Panc1 (cell line): ENCODE data around the gene SPARCL1. TPM values are rescaled to one million over a fixed set of nuclear protein-coding genes. Genes with fewer than 3 reads are reported as not detected.

Source experiments
- ATAC-seq: fragments of 200-7000 bp; cut with Tn5 transposase; 2 replicates; pipeline ENCODE4 v1.9.1; 2020; ENCODE audit warnings: mild to moderate bottlenecking, moderate library complexity
- BruUV-seq: library from RNA; stranded (reverse); fragments of 400-500 nt; replicated peaks from 2 replicates; lab custom pipeline; 2021; lab: Mats Ljungman, UMichigan
- CTCF ChIA-PET: fragments of 300-600 bp; sonication (Branson Sonifier 250); formaldehyde crosslinking; loops from one replicate; lab custom pipeline; 2022; ENCODE audit warnings: antibody characterized with exemption; lab: Charles Lee
- POLR2A ChIA-PET: fragments of 300-600 bp; sonication (Branson Sonifier 250); formaldehyde crosslinking; loops from one replicate; lab custom pipeline; 2022; ENCODE audit warnings: antibody characterized with exemption; lab: Charles Lee
- DNase-seq: peaks from one replicate; pipeline ENCODE4 v3.0.0-alpha.2; 2010; ENCODE audit warnings: low read depth, low spot score
- H3K27ac ChIP-seq: 2 replicates; pipeline ENCODE4 v1.5.1; 2011; ENCODE audit warnings: mild to moderate bottlenecking, low read length, inconsistent platforms
- H3K27me3 ChIP-seq: fragments of 200-500 bp; sonication (Bioruptor generic); 2 replicates; pipeline ENCODE4 v1.6.0; 2014; ENCODE audit warnings: low read length, inconsistent platforms; ENCODE audit not compliant: control insufficient read depth, insufficient read depth
- H3K36me3 ChIP-seq: fragments of 200-500 bp; sonication (Bioruptor generic); 2 replicates; pipeline ENCODE4 v1.5.1; 2014; ENCODE audit warnings: inconsistent platforms, mild to moderate bottlenecking, low read length, moderate library complexity; ENCODE audit not compliant: control insufficient read depth, insufficient read depth
- H3K4me1 ChIP-seq: 2 replicates; pipeline ENCODE4 v1.5.1; 2011; ENCODE audit warnings: inconsistent platforms, mild to moderate bottlenecking, low read length, moderate library complexity; ENCODE audit not compliant: control insufficient read depth, insufficient read depth
- H3K4me3 ChIP-seq, 2 experiments: 2 replicates each; pipeline ENCODE4 v1.5.1; 2011 to 2012; ENCODE audit warnings: low read depth in 2 of 2, low read length in 2 of 2, mild to moderate bottlenecking in 2 of 2, inconsistent platforms in 1 of 2, moderate library complexity in 1 of 2
- H3K9me3 ChIP-seq: fragments of 200-500 bp; sonication (Bioruptor generic); 2 replicates; pipeline ENCODE4 v1.5.1; 2014; ENCODE audit warnings: low read depth, mild to moderate bottlenecking, inconsistent platforms, low read length, moderate library complexity; ENCODE audit not compliant: control insufficient read depth, insufficient read depth
- POLR2AphosphoS5 ChIP-seq: IDR thresholded peaks from 2 replicates; pipeline ENCODE4 v1.6.1; 2012; ENCODE audit warnings: mild to moderate bottlenecking, low read depth, low read length, moderate library complexity
- SIN3A ChIP-seq: IDR thresholded peaks from 2 replicates; pipeline ENCODE4 v1.6.1; 2012; ENCODE audit warnings: low read depth, mild to moderate bottlenecking, low read length, moderate library complexity, borderline replicate concordance; ENCODE audit not compliant: insufficient read depth
- TCF7L2 ChIP-seq: IDR thresholded peaks from 2 replicates; pipeline ENCODE4 v1.6.1; 2011; ENCODE audit warnings: mild to moderate bottlenecking, low read depth, low read length, inconsistent platforms
- in situ Hi-C: cut with HindIII; loops from 2 replicates; pipeline ENCODE4 v1.10.0; 2016; ENCODE audit warnings: low sequenced_read_pairs, low pct_unique_long_range_greater_than_20kb
- intact Hi-C: fragments of 100-400 bp; cut with micrococcal nuclease; formaldehyde crosslinking; loops from one replicate; pipeline ENCODE4 v1.10.0; 2022; ENCODE audit not compliant: unreplicated experiment
- total RNA-seq: library from RNA; stranded (reverse); gene quantifications from one replicate; pipeline ENCODE4 v1.2.1, GENCODE V29; 2021; ENCODE audit not compliant: unreplicated experiment
- TF ChIP-seq, protein P1 (sequence below): fragments of 450-650 bp; IDR thresholded peaks from 2 replicates; pipeline ENCODE4 v1.5.1; 2017; ENCODE audit warnings: mild to moderate bottlenecking
- TF ChIP-seq, protein P2 (sequence below), 2 experiments: IDR thresholded peaks; 2 replicates each; pipeline ENCODE4 v1.6.1; 2011 to 2012; ENCODE audit warnings: low read depth in 2 of 2, control low read depth in 1 of 2, low read length in 1 of 2, mild to moderate bottlenecking in 1 of 2, moderate library complexity in 1 of 2; ENCODE audit not compliant: insufficient read depth in 1 of 2

Gene SPARCL1
- total RNA-seq, 1 experiment from 2014 or later, result 0.57 TPM

DNA sequence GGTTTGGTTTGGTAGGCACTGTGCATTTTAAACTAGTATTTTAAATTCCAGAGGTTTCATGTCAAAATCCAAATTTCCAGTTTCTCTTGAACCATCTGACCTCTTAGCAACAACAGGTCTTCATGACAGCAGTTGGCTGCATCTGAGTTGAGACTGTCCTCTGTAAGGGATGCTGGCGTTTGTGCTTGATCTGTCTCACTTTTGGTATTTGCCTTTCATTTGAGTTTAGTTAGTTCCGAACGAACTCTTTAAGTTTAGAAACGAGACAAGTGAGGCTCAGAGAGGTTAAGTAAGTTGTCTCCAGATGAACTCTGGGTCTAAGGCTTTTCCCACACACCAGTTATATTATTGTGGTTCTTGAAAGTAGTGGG is 29.1 kb downstream of the SPARCL1 start:
- no peak for TF ChIP-seq SIN3A
- TF ChIP-seq, protein P1, sequence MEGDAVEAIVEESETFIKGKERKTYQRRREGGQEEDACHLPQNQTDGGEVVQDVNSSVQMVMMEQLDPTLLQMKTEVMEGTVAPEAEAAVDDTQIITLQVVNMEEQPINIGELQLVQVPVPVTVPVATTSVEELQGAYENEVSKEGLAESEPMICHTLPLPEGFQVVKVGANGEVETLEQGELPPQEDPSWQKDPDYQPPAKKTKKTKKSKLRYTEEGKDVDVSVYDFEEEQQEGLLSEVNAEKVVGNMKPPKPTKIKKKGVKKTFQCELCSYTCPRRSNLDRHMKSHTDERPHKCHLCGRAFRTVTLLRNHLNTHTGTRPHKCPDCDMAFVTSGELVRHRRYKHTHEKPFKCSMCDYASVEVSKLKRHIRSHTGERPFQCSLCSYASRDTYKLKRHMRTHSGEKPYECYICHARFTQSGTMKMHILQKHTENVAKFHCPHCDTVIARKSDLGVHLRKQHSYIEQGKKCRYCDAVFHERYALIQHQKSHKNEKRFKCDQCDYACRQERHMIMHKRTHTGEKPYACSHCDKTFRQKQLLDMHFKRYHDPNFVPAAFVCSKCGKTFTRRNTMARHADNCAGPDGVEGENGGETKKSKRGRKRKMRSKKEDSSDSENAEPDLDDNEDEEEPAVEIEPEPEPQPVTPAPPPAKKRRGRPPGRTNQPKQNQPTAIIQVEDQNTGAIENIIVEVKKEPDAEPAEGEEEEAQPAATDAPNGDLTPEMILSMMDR, result no peak
- no peak for TF ChIP-seq TCF7L2
- TF ChIP-seq POLR2AphosphoS5, result no peak
- TF ChIP-seq, protein P2, sequence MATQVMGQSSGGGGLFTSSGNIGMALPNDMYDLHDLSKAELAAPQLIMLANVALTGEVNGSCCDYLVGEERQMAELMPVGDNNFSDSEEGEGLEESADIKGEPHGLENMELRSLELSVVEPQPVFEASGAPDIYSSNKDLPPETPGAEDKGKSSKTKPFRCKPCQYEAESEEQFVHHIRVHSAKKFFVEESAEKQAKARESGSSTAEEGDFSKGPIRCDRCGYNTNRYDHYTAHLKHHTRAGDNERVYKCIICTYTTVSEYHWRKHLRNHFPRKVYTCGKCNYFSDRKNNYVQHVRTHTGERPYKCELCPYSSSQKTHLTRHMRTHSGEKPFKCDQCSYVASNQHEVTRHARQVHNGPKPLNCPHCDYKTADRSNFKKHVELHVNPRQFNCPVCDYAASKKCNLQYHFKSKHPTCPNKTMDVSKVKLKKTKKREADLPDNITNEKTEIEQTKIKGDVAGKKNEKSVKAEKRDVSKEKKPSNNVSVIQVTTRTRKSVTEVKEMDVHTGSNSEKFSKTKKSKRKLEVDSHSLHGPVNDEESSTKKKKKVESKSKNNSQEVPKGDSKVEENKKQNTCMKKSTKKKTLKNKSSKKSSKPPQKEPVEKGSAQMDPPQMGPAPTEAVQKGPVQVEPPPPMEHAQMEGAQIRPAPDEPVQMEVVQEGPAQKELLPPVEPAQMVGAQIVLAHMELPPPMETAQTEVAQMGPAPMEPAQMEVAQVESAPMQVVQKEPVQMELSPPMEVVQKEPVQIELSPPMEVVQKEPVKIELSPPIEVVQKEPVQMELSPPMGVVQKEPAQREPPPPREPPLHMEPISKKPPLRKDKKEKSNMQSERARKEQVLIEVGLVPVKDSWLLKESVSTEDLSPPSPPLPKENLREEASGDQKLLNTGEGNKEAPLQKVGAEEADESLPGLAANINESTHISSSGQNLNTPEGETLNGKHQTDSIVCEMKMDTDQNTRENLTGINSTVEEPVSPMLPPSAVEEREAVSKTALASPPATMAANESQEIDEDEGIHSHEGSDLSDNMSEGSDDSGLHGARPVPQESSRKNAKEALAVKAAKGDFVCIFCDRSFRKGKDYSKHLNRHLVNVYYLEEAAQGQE (IDR thresholded peaks at IDR 0.05; ENCODE audit: insufficient read depth in 1 of 2, low read depth in 2 of 2, low read length in 1 of 2), result no peak
- Histone ChIP-seq H3K36me3 (no peaks in the 10 kb centered on the region), H3K4me1 (no peaks in the 10 kb centered on the region), H3K27ac (no peak overlapping the region), H3K4me3 (no peak overlapping the region), H3K27me3 (no peaks in the 10 kb centered on the region), H3K9me3 (no peaks in the 10 kb centered on the region)
- ATAC-seq (no peak), DNase-seq (no peak)
- ChIA-PET POLR2A (no interaction called here), CTCF (no interaction called here)
- in situ Hi-C loops (no loop called here), intact Hi-C loops (no loop called here)
- BruUV-seq, result no TSS peak

- H3K4me3 ChIP-seq, result no peak overlapping the region
- in situ Hi-C loops (no loop called here), intact Hi-C loops (no loop called here)
- H3K36me3 ChIP-seq, result no peaks in the 10 kb centered on the region
- POLR2A ChIA-PET, result no interaction called here
- H3K27ac ChIP-seq, result no peak overlapping the region
- no peaks in the 10 kb centered on the region for H3K4me1 ChIP-seq
- TF ChIP-seq, protein P1, result no peak
- TF ChIP-seq POLR2AphosphoS5 (no peak), SIN3A (no peak), TCF7L2 (no peak)
- TF ChIP-seq, protein P2 (IDR thresholded peaks at IDR 0.05; ENCODE audit: insufficient read depth in 1 of 2, low read depth in 2 of 2, low read length in 1 of 2), result no peak
- ATAC-seq (no peak), DNase-seq (no peak)
- no peaks in the 10 kb centered on the region for H3K9me3 ChIP-seq
- no TSS peak for BruUV-seq
- CTCF ChIA-PET, result no interaction called here
- no peaks in the 10 kb centered on the region for H3K27me3 ChIP-seq
Measured at GRCh38 chr4:87499403-87500091, 29.6 kb downstream of the SPARCL1 start.
